ENCODE results near the gene FAM184A. TPM values are rescaled to one million over a fixed set of nuclear protein-coding genes. Genes with fewer than 3 reads are reported as not detected.

FAM184A gene
- total RNA-seq, 2 experiments from 2014 or later: not detected

DNA sequence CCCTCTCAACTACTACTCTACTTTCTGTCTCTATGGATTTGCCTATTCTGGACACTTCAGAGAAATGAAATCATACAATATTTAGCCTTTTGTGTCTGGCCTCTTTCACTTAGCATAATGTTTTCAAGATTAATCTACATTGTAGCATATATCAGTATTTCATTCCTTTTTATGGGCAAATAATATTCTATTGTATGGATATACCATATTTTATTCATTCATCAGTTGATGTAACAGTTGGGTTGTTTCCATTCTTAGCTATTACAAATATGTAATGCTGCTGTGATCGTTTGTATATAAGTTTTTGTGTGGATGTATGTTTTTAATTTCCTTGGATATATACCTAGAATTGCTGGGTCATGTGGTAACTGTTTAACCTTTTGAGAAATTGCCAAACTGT, 23.4 kb downstream of the FAM184A start:
- H3K79me2 ChIP-seq (ENCODE audit: insufficient read depth, low read depth, low read length): no peaks in the 10 kb centered on the region
- H3K27ac ChIP-seq (ENCODE audit: low read depth, low read length, poor library complexity, severe bottlenecking): no peak overlapping the region
- no peaks in the 10 kb centered on the region for H3K4me1 ChIP-seq (ENCODE audit: insufficient read depth, low read length, poor library complexity, severe bottlenecking)
- no peak overlapping the region for H2AFZ ChIP-seq (ENCODE audit: low read length)
- no peak overlapping the region for H3K4me3 ChIP-seq (ENCODE audit: low read depth, low read length, poor library complexity, severe bottlenecking)
- no peak for DNase-seq (ENCODE audit: low spot score)
- H3K36me3 ChIP-seq (ENCODE audit: insufficient read depth, low read length): no peaks in the 10 kb centered on the region
- ChIA-PET POLR2A (no interaction called here), CTCF (ENCODE audit: unreplicated experiment) (no interaction called here)
- TF ChIP-seq, protein P1, sequence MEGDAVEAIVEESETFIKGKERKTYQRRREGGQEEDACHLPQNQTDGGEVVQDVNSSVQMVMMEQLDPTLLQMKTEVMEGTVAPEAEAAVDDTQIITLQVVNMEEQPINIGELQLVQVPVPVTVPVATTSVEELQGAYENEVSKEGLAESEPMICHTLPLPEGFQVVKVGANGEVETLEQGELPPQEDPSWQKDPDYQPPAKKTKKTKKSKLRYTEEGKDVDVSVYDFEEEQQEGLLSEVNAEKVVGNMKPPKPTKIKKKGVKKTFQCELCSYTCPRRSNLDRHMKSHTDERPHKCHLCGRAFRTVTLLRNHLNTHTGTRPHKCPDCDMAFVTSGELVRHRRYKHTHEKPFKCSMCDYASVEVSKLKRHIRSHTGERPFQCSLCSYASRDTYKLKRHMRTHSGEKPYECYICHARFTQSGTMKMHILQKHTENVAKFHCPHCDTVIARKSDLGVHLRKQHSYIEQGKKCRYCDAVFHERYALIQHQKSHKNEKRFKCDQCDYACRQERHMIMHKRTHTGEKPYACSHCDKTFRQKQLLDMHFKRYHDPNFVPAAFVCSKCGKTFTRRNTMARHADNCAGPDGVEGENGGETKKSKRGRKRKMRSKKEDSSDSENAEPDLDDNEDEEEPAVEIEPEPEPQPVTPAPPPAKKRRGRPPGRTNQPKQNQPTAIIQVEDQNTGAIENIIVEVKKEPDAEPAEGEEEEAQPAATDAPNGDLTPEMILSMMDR (conservative IDR thresholded peaks at IDR 0.05; ENCODE audit: low read length): no peak
- TF ChIP-seq EZH2phosphoT487 (IDR thresholded peaks at IDR 0.05; ENCODE audit: borderline replicate concordance, low read depth, low read length): no peak
- intact Hi-C loops (cut with micrococcal nuclease; ENCODE audit: unreplicated experiment): no loop called here
- BruUV-seq (replicated peaks): no TSS peak
- H4K20me1 ChIP-seq (ENCODE audit: insufficient read depth, low read length): no peaks in the 10 kb centered on the region
- no peaks in the 10 kb centered on the region for H3K9me3 ChIP-seq (ENCODE audit: low read length)
- H3K9me2 ChIP-seq (ENCODE audit: insufficient read depth, low read length): no peaks in the 10 kb centered on the region
- no peak overlapping the region for H3K4me2 ChIP-seq (ENCODE audit: low read length)

DNA sequence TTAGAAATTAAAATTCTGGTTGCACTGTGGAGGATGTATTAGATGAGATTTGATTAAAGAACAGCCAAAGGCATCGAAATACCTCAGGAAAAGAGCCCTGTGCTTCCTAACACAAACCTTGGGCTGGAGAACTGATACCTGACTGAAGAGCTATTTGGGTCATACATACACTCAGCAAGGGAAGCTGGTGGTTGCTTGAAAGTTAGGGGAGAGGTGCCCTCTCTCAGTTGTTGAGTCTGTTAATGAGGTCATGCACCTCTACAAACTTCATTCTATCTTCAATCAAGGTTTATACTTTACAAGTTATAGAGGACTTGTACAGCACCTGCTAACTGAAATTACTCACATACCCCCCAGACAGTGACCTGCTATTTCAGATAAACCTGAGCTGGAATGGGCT, 25.5 kb downstream of the FAM184A start:
- no peak for TF ChIP-seq EZH2phosphoT487 (IDR thresholded peaks at IDR 0.05; ENCODE audit: borderline replicate concordance, low read depth, low read length)
- TF ChIP-seq, protein P1 (conservative IDR thresholded peaks at IDR 0.05; ENCODE audit: low read length): no peak
- no peak overlapping the region for H3K4me2 ChIP-seq (ENCODE audit: low read length)
- no peaks in the 10 kb centered on the region for H3K9me3 ChIP-seq (ENCODE audit: low read length)
- ChIA-PET CTCF (ENCODE audit: unreplicated experiment) (no interaction called here), POLR2A (no interaction called here)
- H3K79me2 ChIP-seq (ENCODE audit: insufficient read depth, low read depth, low read length): no peaks in the 10 kb centered on the region
- no peak overlapping the region for H3K27ac ChIP-seq (ENCODE audit: low read depth, low read length, poor library complexity, severe bottlenecking)
- no peaks in the 10 kb centered on the region for H3K4me1 ChIP-seq (ENCODE audit: insufficient read depth, low read length, poor library complexity, severe bottlenecking)
- H4K20me1 ChIP-seq (ENCODE audit: insufficient read depth, low read length): no peaks in the 10 kb centered on the region
- no TSS peak for BruUV-seq (replicated peaks)
- no peaks in the 10 kb centered on the region for H3K36me3 ChIP-seq (ENCODE audit: insufficient read depth, low read length)
- no peak overlapping the region for H2AFZ ChIP-seq (ENCODE audit: low read length)
- H3K9me2 ChIP-seq (ENCODE audit: insufficient read depth, low read length): no peaks in the 10 kb centered on the region
- no peak overlapping the region for H3K4me3 ChIP-seq (ENCODE audit: low read depth, low read length, poor library complexity, severe bottlenecking)
- no peak for DNase-seq (ENCODE audit: low spot score)
- intact Hi-C loops (cut with micrococcal nuclease; ENCODE audit: unreplicated experiment): no loop called here

DNA sequence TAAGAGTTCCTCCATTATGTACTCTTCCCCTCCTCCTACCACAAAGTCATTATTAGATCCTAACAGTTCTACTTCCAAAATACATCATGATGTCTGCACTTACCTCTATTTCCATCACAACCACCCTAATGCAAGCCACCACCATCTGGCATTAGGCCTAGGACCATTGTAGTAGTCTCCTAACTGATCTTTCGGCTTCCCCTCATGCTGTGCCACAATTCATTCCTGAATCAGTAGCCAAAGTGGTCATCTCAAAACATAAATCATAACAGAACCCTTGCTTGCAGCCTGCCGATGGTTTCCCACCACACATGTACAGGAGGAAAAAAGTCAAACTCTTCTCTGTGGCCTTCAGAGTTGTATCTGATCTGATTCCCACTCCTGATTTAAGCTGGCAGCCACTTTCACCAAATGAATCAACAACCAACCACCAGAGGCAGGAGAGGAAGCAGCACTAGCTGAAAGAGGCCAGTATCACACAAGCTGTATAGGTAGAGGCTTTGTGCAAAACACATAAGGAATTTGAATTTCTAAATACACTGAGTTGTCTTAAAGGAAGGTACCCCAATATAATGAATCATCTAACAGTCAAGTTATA, 26.1 kb downstream of the FAM184A start:
- intact Hi-C loops (cut with micrococcal nuclease; ENCODE audit: unreplicated experiment): no loop called here
- POLR2A ChIA-PET: no interaction called here
- Histone ChIP-seq H3K36me3 (ENCODE audit: insufficient read depth, low read length) (no peaks in the 10 kb centered on the region), H4K20me1 (ENCODE audit: insufficient read depth, low read length) (no peaks in the 10 kb centered on the region), H2AFZ (ENCODE audit: low read length) (no peak overlapping the region), H3K4me1 (ENCODE audit: insufficient read depth, low read length, poor library complexity, severe bottlenecking) (no peaks in the 10 kb centered on the region), H3K9me3 (ENCODE audit: low read length) (no peaks in the 10 kb centered on the region), H3K9me2 (ENCODE audit: insufficient read depth, low read length) (no peaks in the 10 kb centered on the region), H3K27ac (ENCODE audit: low read depth, low read length, poor library complexity, severe bottlenecking) (no peak overlapping the region), H3K79me2 (ENCODE audit: insufficient read depth, low read depth, low read length) (no peaks in the 10 kb centered on the region), H3K4me3 (ENCODE audit: low read depth, low read length, poor library complexity, severe bottlenecking) (no peak overlapping the region), H3K4me2 (ENCODE audit: low read length) (no peak overlapping the region)
- TF ChIP-seq, protein P1 (conservative IDR thresholded peaks at IDR 0.05; ENCODE audit: low read length): no peak
- no peak for TF ChIP-seq EZH2phosphoT487 (IDR thresholded peaks at IDR 0.05; ENCODE audit: borderline replicate concordance, low read depth, low read length)
- DNase-seq (ENCODE audit: low spot score): no peak
- CTCF ChIA-PET (ENCODE audit: unreplicated experiment): no interaction called here
- BruUV-seq (replicated peaks): no TSS peak

Data from OCI-LY7 (cell line).